Breast epithelium (tissue), 3 donors: ENCODE measurements around the gene GALNTL6.

Experiments
- POLR2AphosphoS5 ChIP-seq, 3 donors: sonication (generic); formaldehyde crosslinking; IDR thresholded peaks; one replicate each; pipeline ENCODE4 v1.6.1; 2017; ENCODE audit warnings: antibody characterized with exemption in 3 of 3
- TF ChIP-seq, protein P1 (sequence below), 3 donors: fragments of 450-650 bp; IDR thresholded peaks; one replicate each; pipeline ENCODE4 v1.5.1; 2016 to 2017; ENCODE audit warnings: antibody characterized with exemption in 3 of 3, mild to moderate bottlenecking in 3 of 3, moderate library complexity in 3 of 3

DNA sequence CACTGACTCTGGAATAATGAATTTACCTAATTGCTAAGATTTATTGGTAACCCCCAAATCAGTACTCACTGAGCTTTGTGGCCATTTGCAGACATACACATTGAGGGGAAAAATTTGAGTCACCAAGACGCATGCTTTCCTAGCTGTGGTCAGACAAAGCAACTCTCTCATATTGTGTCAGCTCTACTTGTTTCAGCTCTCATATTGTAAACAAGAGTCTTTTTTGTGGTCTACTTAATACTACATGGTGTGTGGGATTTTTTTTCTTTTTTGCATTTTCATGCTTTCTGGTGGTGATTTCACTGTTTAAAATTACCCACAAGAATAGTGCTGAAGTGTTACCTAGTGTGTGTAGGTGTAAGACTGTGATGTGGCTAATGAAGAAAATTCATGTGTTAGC is 927.2 kb downstream of the GALNTL6 start:
- TF ChIP-seq POLR2AphosphoS5 (IDR thresholded peaks at IDR 0.05), result no peak
- TF ChIP-seq, protein P1, sequence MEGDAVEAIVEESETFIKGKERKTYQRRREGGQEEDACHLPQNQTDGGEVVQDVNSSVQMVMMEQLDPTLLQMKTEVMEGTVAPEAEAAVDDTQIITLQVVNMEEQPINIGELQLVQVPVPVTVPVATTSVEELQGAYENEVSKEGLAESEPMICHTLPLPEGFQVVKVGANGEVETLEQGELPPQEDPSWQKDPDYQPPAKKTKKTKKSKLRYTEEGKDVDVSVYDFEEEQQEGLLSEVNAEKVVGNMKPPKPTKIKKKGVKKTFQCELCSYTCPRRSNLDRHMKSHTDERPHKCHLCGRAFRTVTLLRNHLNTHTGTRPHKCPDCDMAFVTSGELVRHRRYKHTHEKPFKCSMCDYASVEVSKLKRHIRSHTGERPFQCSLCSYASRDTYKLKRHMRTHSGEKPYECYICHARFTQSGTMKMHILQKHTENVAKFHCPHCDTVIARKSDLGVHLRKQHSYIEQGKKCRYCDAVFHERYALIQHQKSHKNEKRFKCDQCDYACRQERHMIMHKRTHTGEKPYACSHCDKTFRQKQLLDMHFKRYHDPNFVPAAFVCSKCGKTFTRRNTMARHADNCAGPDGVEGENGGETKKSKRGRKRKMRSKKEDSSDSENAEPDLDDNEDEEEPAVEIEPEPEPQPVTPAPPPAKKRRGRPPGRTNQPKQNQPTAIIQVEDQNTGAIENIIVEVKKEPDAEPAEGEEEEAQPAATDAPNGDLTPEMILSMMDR (IDR thresholded peaks at IDR 0.05), result no peak
